Measurements from ENCODE around the gene PPP2R2D.
"Not testable (repeated sequence)": the region's sequence is repeated elsewhere in the genome, so short reads cannot be mapped to it uniquely, and the experiment has no call there.

PPP2R2D gene

DNA sequence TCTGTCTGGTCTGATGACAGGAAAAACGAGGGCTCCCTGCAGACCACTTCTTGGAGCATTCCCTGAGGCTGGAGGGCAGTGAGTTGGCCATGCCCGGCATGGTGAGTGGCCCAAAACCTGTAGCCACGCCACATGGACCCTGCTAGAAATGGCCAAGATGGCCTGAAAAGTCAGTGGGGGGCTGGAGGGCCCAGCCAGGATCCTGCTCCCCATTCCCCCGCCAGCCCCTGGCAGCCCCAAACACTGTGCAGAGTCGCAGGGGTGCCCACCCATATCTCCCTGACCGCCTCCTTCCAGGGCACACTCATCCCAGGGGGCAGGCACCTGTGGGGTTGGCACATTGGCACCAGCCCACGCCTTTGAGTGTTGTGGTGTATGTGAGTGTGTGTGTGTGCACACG lies 18.7 kb upstream of the PPP2R2D start:
- no peak for DNase-seq (ENCODE audit: extremely low read depth, insufficient read length)
- H3K4me3 ChIP-seq (replicated peaks; ENCODE audit: low read depth, low read length), result no peak overlapping the region
- H3K27me3 ChIP-seq (replicated peaks; ENCODE audit: control insufficient read depth, insufficient read depth, low read length), result no peaks in the 10 kb centered on the region
- no peaks in the 10 kb centered on the region for H3K36me3 ChIP-seq (ENCODE audit: control insufficient read depth, insufficient read depth, low read length)
- TF ChIP-seq CTCF (IDR thresholded peaks at IDR 0.05; ENCODE audit: insufficient read depth, low read length, poor library complexity, severe bottlenecking), result no peak

DNA sequence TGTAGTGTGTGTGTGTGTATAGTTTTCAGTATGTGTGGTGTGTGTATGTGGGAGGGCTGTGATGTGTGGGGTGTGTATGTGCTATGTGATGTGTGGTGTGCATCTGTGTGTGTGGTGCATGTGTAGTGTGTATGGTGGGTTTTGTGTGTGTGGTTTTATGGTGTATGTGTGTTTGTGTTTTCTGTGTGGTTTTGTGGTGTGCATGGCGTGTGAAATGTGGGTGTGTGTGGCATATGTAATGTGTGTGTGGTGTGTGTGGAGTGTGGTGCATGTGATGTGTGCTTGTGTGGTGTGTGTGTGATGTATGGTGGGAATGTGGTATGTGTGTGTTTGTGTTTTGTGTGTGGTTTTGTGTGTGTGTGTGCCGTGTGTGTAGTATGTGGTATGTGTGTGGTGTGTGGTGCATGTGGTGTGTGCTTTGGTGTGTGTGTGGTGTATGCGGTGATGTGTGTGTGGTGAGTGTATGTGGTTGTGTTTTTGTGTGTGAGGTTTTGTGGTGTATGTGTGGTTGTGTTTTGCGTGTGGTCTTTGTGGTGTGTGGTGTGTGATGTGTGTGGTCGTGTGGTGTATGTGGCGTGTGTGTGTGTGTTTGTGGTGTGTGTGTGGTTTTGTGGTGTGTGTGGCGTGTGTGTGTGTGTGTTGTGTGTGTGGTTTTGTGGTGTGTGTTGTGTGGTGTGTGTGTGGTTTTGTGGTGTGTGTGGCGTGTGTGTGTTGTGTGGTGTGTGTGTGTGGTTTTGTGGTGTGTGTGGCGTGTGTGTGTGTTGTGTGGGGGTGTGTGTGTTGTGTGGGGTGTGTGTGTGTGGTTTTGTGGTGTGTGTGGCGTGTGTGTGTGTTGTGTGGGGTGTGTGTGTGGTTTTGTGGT lies 18.0 kb upstream of the PPP2R2D start:
- Histone ChIP-seq H3K4me3 (replicated peaks; ENCODE audit: low read depth, low read length) (no peak overlapping the region), H3K36me3 (ENCODE audit: control insufficient read depth, insufficient read depth, low read length) (no peaks in the 10 kb centered on the region), H3K27me3 (replicated peaks; ENCODE audit: control insufficient read depth, insufficient read depth, low read length) (no peaks in the 10 kb centered on the region)
- DNase-seq (ENCODE audit: extremely low read depth, insufficient read length), result no peak
- TF ChIP-seq CTCF (IDR thresholded peaks at IDR 0.05; ENCODE audit: insufficient read depth, low read length, poor library complexity, severe bottlenecking), result no peak

DNA sequence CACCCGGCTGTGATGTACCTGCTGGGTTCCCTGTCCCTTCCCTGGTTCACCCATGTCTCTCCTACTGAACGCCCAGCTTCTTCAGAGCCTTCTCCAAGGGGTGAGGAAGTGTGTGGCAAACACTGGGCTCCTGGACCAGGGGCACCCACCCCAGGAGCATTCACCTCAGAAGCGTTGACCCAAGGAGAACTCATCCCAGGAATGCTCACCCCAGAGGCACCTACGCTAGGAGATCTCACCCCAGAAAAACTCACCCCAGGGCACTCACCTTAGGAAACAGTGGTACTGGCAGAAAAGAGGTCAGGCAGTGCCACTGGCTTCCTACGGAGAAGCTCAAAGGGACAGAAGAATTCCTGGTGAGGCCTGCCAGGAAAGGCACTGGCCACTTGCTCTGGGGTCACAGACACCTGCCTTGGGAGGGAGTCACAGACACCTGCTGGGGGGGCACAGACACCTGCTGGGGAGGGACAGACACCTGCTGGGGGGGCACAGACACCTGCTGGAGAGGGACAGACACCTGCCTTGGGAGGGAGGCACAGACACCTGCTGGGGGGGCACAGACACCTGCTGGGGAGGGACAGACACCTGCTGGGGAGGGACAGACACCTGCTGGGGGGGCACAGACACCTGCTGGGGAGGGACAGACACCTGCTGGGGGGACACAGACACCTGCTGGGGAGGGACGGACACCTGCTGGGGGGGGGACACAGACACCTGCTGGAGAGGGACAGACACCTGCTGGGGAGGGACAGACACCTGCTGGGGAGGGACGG lies 17.0 kb upstream of the PPP2R2D start:
- H3K27me3 ChIP-seq (replicated peaks; ENCODE audit: control insufficient read depth, insufficient read depth, low read length); H3K4me3 ChIP-seq (replicated peaks; ENCODE audit: low read depth, low read length); DNase-seq (ENCODE audit: extremely low read depth, insufficient read length); H3K36me3 ChIP-seq (ENCODE audit: control insufficient read depth, insufficient read depth, low read length): not testable (repeated sequence)

- Histone ChIP-seq H3K4me3 (replicated peaks; ENCODE audit: low read depth, low read length) (no peak overlapping the region), H3K27me3 (replicated peaks; ENCODE audit: control insufficient read depth, insufficient read depth, low read length) (no peaks in the 10 kb centered on the region), H3K36me3 (ENCODE audit: control insufficient read depth, insufficient read depth, low read length) (no peaks in the 10 kb centered on the region)
- peak; percentile 99 for TF ChIP-seq CTCF (IDR thresholded peaks at IDR 0.05; ENCODE audit: insufficient read depth, low read length, poor library complexity, severe bottlenecking)
- peak; percentile 67 for DNase-seq (ENCODE audit: extremely low read depth, insufficient read length)
Observed at GRCh38 chr10:131885391-131886165, 15.2 kb upstream of the PPP2R2D start.

- DNase-seq (ENCODE audit: extremely low read depth, insufficient read length), result no peak
- no peak for TF ChIP-seq CTCF (IDR thresholded peaks at IDR 0.05; ENCODE audit: insufficient read depth, low read length, poor library complexity, severe bottlenecking)
Observed at GRCh38 chr10:131886237-131886636, 14.6 kb upstream of the PPP2R2D start.

More at GRCh38 chr10:131886237-131886636, 14.6 kb upstream of the PPP2R2D start:
- H3K36me3 ChIP-seq (ENCODE audit: control insufficient read depth, insufficient read depth, low read length), result no peaks in the 10 kb centered on the region
- no peaks in the 10 kb centered on the region for H3K27me3 ChIP-seq (replicated peaks; ENCODE audit: control insufficient read depth, insufficient read depth, low read length)
- H3K4me3 ChIP-seq (replicated peaks; ENCODE audit: low read depth, low read length), result no peak overlapping the region

All from GM06990 (cell line).